Colonic mucosa (tissue), 4 donors: ENCODE data around the gene MRPL33. TPM values are rescaled to one million over a fixed set of nuclear protein-coding genes. Genes with fewer than 3 reads are reported as not detected.

ENCODE experiments used
- DNase-seq: peaks from one replicate; pipeline ENCODE4 v3.0.0-alpha.2; 2020
- H3K27ac ChIP-seq: fragments of 200-600 bp; one replicate; pipeline ENCODE4 v1.8.0; 2021
- H3K27me3 ChIP-seq: fragments of 200-600 bp; one replicate; pipeline ENCODE4 v1.8.0; 2021
- H3K36me3 ChIP-seq: fragments of 200-600 bp; one replicate; pipeline ENCODE4 v1.8.0; 2021
- H3K4me1 ChIP-seq: fragments of 200-600 bp; one replicate; pipeline ENCODE4 v1.8.0; 2021; ENCODE audit warnings: mild to moderate bottlenecking
- H3K4me3 ChIP-seq: fragments of 200-600 bp; one replicate; pipeline ENCODE4 v1.8.0; 2021
- H3K9ac ChIP-seq, 2 donors: one replicate each; pipeline ENCODE4 v1.7.0; 2013; ENCODE audit warnings: control low read depth in 2 of 2, low read depth in 2 of 2, low read length in 2 of 2
- H3K9me3 ChIP-seq: fragments of 200-600 bp; one replicate; pipeline ENCODE4 v1.8.0; 2021
- CTCF ChIP-seq: fragments of 200-600 bp; IDR thresholded peaks from one replicate; pipeline ENCODE4 v1.8.0; 2022; ENCODE audit warnings: antibody characterized with exemption, mild to moderate bottlenecking
- intact Hi-C: fragments of 100-400 bp; cut with DNase I; formaldehyde crosslinking; loops from one replicate; pipeline ENCODE4 v1.14.1; 2022
- total RNA-seq, 2 donors: library from RNA; stranded (reverse); fragmentation: NEBNext Ultra II Directional in 1 of 2; extraction: Animal tissue kit (Norgen Biotek cat#: 25700) in 1 of 2; gene quantifications; one replicate each; pipeline ENCODE4 v1.2.1, GENCODE V29; 2021
- donor health status: healthy.
- donor health status: DM: no; HTN: no; CAD: no.
- donor health status: DM: no; HTN: no; CAD: no.

The MRPL33 gene
- total RNA-seq, 2 donors from 2014 or later = 56.5 to 63.7 TPM

- Histone ChIP-seq H3K4me3 (no peak overlapping the region), H3K9ac (no peak overlapping the region), H3K9me3 (no peaks in the 10 kb centered on the region), H3K27me3 (no peaks in the 10 kb centered on the region), H3K36me3 (no peaks in the 10 kb centered on the region), H3K4me1 (no peaks in the 10 kb centered on the region), H3K27ac (no peak overlapping the region)
- intact Hi-C loops = loop anchor here (10.0 kb wide), 1 partner anchor 64 kb away; no protein-coding TSS in a partner anchor
- no peak for TF ChIP-seq CTCF
- DNase-seq = no peak
Observed at GRCh38 chr2:27810455-27810854, 38.9 kb downstream of the MRPL33 start.

- TF ChIP-seq CTCF = no peak
- H3K27ac ChIP-seq = no peak overlapping the region
- H3K9me3 ChIP-seq = no peaks in the 10 kb centered on the region
- intact Hi-C loops = loop anchor here (10.0 kb wide), 1 partner anchor 63 kb away; no protein-coding TSS in a partner anchor
- DNase-seq = no peak
- H3K4me3 ChIP-seq = no peak overlapping the region
- no peaks in the 10 kb centered on the region for H3K4me1 ChIP-seq
- H3K9ac ChIP-seq = no peak overlapping the region
- no peaks in the 10 kb centered on the region for H3K36me3 ChIP-seq
- H3K27me3 ChIP-seq = no peaks in the 10 kb centered on the region
Observed at GRCh38 chr2:27811768-27812167, 40.2 kb downstream of the MRPL33 start.

- Histone ChIP-seq H3K27ac (no peak overlapping the region), H3K27me3 (no peaks in the 10 kb centered on the region), H3K4me3 (no peak overlapping the region), H3K36me3 (no peaks in the 10 kb centered on the region), H3K9ac (no peak overlapping the region), H3K4me1 (no peaks in the 10 kb centered on the region), H3K9me3 (no peaks in the 10 kb centered on the region)
- intact Hi-C loops = loop anchor here (10.0 kb wide), 1 partner anchor 60 kb away; no protein-coding TSS in a partner anchor
- TF ChIP-seq CTCF = no peak
- DNase-seq = no peak
Observed at GRCh38 chr2:27814758-27815157, 43.2 kb downstream of the MRPL33 start.

- no peak overlapping the region for H3K4me3 ChIP-seq
- no peaks in the 10 kb centered on the region for H3K9me3 ChIP-seq
- no peak overlapping the region for H3K27ac ChIP-seq
- intact Hi-C loops = loop anchor here (10.0 kb wide), 1 partner anchor 59 kb away; no protein-coding TSS in a partner anchor
- DNase-seq = no peak
- TF ChIP-seq CTCF = no peak
- no peaks in the 10 kb centered on the region for H3K36me3 ChIP-seq
- H3K4me1 ChIP-seq = no peaks in the 10 kb centered on the region
- H3K9ac ChIP-seq = no peak overlapping the region
- no peaks in the 10 kb centered on the region for H3K27me3 ChIP-seq
Observed at GRCh38 chr2:27815860-27816438, 44.4 kb downstream of the MRPL33 start.

GRCh38 chr2:27822049-27822448 is 50.5 kb downstream of the MRPL33 start:
- intact Hi-C loops = no loop called here
- no peaks in the 10 kb centered on the region for H3K9me3 ChIP-seq
- H3K4me3 ChIP-seq = no peak overlapping the region
- no peaks in the 10 kb centered on the region for H3K27me3 ChIP-seq
- DNase-seq = no peak
- no peak overlapping the region for H3K27ac ChIP-seq
- TF ChIP-seq CTCF = no peak
- no peaks in the 10 kb centered on the region for H3K4me1 ChIP-seq
- H3K9ac ChIP-seq = no peak overlapping the region
- H3K36me3 ChIP-seq = no peaks in the 10 kb centered on the region
